ENCODE data around the gene WWP2. TPM values are rescaled to one million over a fixed set of nuclear protein-coding genes. Genes with fewer than 3 reads are reported as not detected.
"Not testable (repeated sequence)": the region's sequence is repeated elsewhere in the genome, so short reads cannot be mapped to it uniquely, and the experiment has no call there.

The WWP2 gene
- total RNA-seq, 6 donors from 2014 or later = 59.5 to 125 (median 82.3) TPM

DNA sequence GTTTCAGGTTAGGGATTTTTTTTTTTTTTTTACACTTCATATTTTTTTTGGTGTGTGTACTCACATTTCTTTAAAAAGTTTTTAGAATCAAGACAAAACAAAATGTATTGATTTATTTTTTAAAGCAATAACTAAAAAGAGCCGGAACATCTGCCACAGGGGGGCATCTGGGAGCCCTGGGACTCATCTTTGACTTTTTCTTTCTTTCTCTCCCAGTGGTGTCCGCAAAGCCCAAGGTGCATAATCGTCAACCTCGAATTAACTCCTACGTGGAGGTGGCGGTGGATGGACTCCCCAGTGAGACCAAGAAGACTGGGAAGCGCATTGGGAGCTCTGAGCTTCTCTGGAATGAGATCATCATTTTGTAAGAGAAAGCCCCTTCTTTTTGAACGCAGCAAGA is 36.3 kb downstream of the WWP2 start:
- TF ChIP-seq EP300 (IDR thresholded peaks at IDR 0.05) = no peak
- H3K27me3 ChIP-seq = no peaks in the 10 kb centered on the region
- H3K4me3 ChIP-seq = no peak overlapping the region
- peaks cover 5 to 45% (median 23%) of the 10 kb centered on the region in 4 donors for H3K36me3 ChIP-seq
- peaks cover 0 to 4% (median 0%) of the 10 kb centered on the region in 4 donors for H3K4me1 ChIP-seq
- DNase-seq = no peak
- 64 to 80% methylated on average over 8 of the region's 8 CpGs for WGBS, 2 donors
- H3K27ac ChIP-seq = no peak overlapping the region
- no peaks in the 10 kb centered on the region for H3K9me3 ChIP-seq
- ATAC-seq (ENCODE audit: low FRiP score in 2 of 2) = no peak

DNA sequence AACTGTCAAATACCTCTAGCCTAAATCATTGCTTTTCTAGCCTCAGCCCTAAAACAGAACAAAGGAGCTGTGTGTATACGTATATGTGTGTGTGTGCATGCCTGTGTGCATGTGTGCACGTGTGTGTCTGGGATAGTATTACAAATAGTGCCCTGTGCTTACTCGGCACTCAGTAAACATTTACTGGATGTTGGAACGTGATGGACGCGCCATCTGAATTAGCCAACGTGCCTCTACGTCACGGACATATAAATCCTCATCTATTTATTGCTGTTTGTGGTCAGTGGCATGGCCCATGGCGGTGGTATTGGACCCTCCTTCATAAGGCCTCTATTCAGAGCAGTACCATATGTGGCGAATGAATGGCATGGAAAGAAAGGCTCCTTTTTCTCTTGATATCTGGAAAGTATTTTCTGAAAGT is 37.5 kb downstream of the WWP2 start:
- no peak overlapping the region for H3K4me3 ChIP-seq
- TF ChIP-seq, protein P1, sequence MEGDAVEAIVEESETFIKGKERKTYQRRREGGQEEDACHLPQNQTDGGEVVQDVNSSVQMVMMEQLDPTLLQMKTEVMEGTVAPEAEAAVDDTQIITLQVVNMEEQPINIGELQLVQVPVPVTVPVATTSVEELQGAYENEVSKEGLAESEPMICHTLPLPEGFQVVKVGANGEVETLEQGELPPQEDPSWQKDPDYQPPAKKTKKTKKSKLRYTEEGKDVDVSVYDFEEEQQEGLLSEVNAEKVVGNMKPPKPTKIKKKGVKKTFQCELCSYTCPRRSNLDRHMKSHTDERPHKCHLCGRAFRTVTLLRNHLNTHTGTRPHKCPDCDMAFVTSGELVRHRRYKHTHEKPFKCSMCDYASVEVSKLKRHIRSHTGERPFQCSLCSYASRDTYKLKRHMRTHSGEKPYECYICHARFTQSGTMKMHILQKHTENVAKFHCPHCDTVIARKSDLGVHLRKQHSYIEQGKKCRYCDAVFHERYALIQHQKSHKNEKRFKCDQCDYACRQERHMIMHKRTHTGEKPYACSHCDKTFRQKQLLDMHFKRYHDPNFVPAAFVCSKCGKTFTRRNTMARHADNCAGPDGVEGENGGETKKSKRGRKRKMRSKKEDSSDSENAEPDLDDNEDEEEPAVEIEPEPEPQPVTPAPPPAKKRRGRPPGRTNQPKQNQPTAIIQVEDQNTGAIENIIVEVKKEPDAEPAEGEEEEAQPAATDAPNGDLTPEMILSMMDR (IDR thresholded peaks at IDR 0.05) = no peak
- no peak for TF ChIP-seq EP300 (IDR thresholded peaks at IDR 0.05)
- no peak for TF ChIP-seq POLR2AphosphoS5 (IDR thresholded peaks at IDR 0.05)
- no peak for TF ChIP-seq POLR2A (IDR thresholded peaks at IDR 0.05)
- peaks cover 0 to 4% (median 0%) of the 10 kb centered on the region in 4 donors for H3K4me1 ChIP-seq
- no peaks in the 10 kb centered on the region for H3K27me3 ChIP-seq
- H3K27ac ChIP-seq = no peak overlapping the region
- 90% methylated on average over 11 of the region's 11 CpGs for WGBS, 2 donors
- ATAC-seq (ENCODE audit: low FRiP score in 2 of 2) (no peak), DNase-seq (no peak)
- H3K9me3 ChIP-seq = no peaks in the 10 kb centered on the region
- H3K36me3 ChIP-seq = peaks cover 5 to 52% (median 25%) of the 10 kb centered on the region in 4 donors

DNA sequence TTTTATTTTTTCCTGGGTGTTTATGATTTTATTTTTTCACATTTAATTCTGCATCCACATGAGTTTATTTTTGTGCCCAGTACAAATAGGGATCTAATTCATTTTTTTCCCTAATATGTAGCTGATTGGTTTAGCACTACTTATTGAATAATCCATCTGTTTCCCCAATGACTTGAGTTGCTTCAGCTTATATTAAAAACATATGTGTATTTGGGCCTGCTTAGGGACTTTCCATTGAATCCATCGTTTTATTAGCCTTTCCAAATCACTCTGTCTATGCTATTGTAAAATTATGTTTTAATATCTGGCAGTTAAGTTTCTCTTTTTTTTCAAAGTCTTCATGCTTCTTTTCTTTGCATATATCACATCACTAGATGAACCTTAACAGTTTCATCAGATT is 42.2 kb downstream of the WWP2 start:
- 81 to 83% methylated on average over 1 of the region's 1 CpG for WGBS, 2 donors
- DNase-seq (no peak), ATAC-seq (ENCODE audit: low FRiP score in 2 of 2) (no peak)
- Histone ChIP-seq H3K4me1 (no peaks in the 10 kb centered on the region), H3K27ac (no peak overlapping the region), H3K27me3 (no peaks in the 10 kb centered on the region), H3K36me3 (peaks cover 3 to 54% (median 23%) of the 10 kb centered on the region in 4 donors), H3K9me3 (no peaks in the 10 kb centered on the region), H3K4me3 (no peak overlapping the region)
- TF ChIP-seq POLR2AphosphoS5 (IDR thresholded peaks at IDR 0.05) (no peak), POLR2A (IDR thresholded peaks at IDR 0.05) (no peak)

DNA sequence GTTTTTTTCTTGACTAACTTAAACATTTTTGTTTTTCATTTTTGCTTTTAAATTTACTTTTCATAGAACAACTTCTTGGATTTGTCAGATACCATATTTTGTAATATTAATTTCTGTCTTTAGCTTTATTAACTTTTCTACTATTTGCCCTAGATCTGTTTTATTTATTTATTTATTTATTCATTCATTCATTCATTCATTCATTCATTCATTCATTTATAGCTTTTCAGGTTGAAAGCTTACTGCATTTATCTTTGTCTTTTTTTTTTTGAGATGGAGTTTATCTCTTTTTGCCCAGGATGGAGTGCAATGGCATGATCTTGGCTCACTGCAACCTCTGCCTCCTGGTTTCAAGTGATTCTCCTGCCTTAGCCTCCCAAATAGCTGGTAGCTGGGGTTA is 44.6 kb downstream of the WWP2 start:
- H3K4me3 ChIP-seq; H3K27ac ChIP-seq; DNase-seq; ATAC-seq (ENCODE audit: low FRiP score in 2 of 2); H3K27me3 ChIP-seq; H3K9me3 ChIP-seq; H3K4me1 ChIP-seq: not testable (repeated sequence)
- peaks cover 2 to 41% (median 12%) of the 10 kb centered on the region in 4 donors for H3K36me3 ChIP-seq

DNA sequence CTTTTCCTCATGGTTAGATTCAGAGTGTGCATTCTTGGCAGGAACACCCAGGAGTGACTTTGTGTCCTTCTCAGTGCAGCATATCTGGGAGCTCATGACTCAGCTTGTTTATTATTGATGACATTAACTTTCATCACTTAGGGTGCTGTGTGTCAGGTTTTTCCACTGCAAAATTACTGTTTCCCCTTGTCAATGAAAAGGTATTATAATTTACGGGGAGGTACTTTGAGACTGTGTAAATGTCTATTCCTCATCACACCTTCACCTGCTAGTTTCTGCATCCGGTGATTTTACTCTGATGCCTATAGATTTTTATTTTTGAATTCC is 50.5 kb downstream of the WWP2 start:
- TF ChIP-seq, protein P1 (IDR thresholded peaks at IDR 0.05) = no peak

DNA sequence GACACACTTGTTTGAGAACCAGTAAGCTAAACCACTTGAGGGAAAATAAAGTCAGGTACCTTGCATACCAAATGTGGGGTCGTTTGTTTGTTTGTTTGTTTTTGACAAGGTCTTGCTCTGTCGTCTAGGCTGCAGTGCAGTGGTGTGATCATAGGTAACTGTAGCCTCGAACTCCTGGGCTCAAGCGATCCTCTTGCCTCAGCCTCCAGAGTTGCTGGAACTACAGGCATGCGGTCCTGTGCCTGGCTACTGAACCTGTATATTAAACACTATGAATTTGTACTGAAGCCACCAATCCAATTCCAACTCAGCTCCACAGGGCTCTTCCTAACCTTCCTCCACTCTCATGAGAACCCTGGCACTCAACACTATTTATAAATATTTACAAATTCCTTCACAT is 51.9 kb downstream of the WWP2 start:
- Histone ChIP-seq H3K9me3 (no peaks in the 10 kb centered on the region), H3K27me3 (no peaks in the 10 kb centered on the region), H3K36me3 (peaks cover 0 to 29% (median 11%) of the 10 kb centered on the region in 4 donors), H3K4me3 (no peak overlapping the region), H3K4me1 (no peaks in the 10 kb centered on the region), H3K27ac (peak overlapping the region in 1 of 4 donors; percentile 16)
- WGBS, 2 donors = 75 to 81% methylated on average over 4 to 5 of the region's 5 CpGs
- ATAC-seq (ENCODE audit: low FRiP score in 2 of 2) = no peak
- TF ChIP-seq, protein P1 (IDR thresholded peaks at IDR 0.05) = no peak
- TF ChIP-seq POLR2AphosphoS5 (IDR thresholded peaks at IDR 0.05) (no peak), POLR2A (IDR thresholded peaks at IDR 0.05) (no peak), EP300 (IDR thresholded peaks at IDR 0.05) (no peak)
- DNase-seq = no peak

More for the DNA sequence above, 50.5 kb downstream of the WWP2 start:
- Histone ChIP-seq H3K36me3 (peaks cover 0 to 37% (median 10%) of the 10 kb centered on the region in 4 donors), H3K4me3 (no peak overlapping the region), H3K27me3 (no peaks in the 10 kb centered on the region), H3K4me1 (no peaks in the 10 kb centered on the region), H3K27ac (no peak overlapping the region), H3K9me3 (no peaks in the 10 kb centered on the region)
- ATAC-seq (ENCODE audit: low FRiP score in 2 of 2) = no peak
- no peak for DNase-seq
- WGBS, 2 donors = 98 to 99% methylated on average over 2 of the region's 2 CpGs

All from upper lobe of left lung (tissue), 6 donors.